NCI-H748 (cell line): Measurements from ENCODE around the gene GALNT1.
"Not testable (repeated sequence)": the region's sequence is repeated elsewhere in the genome, so short reads cannot be mapped to it uniquely, and the experiment has no call there.

ENCODE experiments used
- DNase-seq: peaks from one replicate; lab custom pipeline; 2025; ENCODE audit not compliant: unreplicated experiment; lab: John Stamatoyannopoulos, UW

The GALNT1 gene

DNA sequence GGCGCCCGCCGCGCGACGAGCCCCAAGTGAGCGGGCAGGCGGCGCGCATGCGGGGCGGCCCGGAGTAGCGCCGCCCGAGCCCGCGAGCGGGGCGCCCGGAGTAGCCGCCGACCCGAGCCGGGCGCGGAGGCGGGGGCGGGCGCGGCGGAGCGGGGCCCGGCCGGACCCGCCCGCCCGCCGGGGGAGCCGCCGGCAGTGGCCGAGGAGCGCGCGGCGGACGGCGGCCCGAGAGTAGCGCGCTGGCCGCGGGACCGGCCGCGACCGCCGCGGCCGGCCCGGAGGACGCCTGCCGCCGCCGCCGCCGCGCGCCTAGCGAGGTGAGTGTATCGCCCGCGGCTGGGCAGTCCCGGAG lies at the start of gene GALNT1:
Gene GALNT1 (plus strand): TSS at position 195 of the 352 bp plus-strand sequence. CDS start 72,923 bp downstream, outside the sequence.
- DNase-seq = peak; percentile 29

DNA sequence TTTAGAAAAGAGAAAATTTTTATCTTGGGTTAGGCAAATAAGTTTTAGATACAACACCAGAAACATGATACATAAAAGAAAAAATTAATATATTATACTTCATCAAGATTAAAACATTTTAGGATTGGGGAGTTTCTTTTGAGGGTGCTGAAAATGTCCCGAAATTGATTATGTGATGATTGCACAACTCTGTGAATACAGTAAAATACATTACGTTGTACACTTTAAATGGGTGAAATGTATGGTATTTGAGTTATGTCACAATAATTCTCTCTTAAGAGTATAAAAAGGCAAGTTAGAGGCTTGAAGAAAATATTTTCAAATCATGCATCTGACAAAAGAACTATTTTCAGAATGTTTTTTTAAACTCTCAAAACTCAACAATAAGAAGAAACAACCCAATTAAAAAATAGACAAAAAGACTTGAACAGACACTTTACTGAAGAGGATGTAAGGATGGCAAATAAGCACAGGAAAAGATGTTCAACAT lies 47.6 kb upstream of the GALNT1 start:
- no peak for DNase-seq

DNA sequence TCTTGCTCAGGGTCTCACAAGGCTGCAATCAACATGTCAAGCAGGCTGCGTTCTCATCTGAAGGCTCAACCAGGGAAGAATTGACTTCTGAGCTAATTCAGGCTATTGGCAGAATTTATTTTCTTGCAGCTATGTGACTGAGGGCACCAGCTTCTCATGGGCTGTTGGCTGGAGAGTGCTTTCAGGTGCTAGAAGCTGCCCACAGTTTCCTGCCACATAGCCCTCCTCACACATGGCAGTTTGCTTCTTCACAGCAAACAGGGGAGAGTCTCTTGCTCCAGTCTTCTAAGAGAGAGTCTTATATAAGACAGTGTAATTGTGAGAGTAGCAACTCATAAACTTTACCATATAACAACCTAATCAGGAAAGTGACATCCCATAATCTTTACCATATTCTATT lies 46.2 kb upstream of the GALNT1 start:
- no peak for DNase-seq

DNA sequence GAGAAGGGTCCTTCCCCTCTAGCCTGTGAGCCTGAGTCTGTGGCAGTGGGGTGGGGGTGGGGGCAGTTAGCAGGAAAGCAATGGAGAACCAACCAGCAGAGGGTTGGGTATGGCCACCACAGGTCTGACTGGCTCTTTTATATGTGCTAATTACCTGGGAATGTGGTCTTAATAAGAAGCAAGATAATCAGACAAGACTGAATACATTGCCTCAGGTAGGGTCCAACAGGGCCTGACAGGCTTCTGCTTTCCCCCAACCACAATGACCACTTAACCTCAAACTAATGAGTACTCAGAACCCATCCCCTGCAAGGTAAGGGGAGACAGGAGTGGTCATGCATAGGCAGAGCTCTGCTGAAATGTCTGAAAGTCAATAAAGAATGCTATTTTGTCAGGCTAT lies 39.2 kb upstream of the GALNT1 start:
- DNase-seq = no peak

DNA sequence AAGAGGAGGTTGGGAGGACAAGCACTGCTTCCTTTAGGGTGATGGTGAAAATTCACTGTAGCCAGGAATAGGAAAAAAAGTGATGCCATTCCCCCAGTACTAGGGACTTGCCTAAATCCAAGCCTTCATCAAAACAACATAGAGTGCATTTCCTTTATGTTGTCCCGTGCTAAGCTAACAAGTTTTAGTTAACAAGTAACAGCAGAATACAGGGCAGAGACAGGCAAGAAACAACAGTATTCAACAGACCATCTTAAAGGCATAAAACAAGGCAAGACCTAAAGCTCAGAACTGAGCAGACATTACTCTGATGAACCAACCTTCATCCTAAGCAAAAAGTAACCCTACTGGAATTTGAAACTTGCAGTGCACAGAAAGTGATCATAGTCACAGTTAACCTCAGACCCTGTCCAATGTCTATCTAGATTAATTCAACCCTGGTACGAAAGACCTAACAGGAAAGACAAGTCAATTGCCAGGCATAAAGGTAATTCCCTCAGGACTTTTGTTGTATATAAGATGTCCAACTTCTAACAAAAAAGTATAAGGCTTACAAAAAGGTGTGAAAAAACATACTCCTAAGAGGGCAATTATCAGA lies 34.4 kb upstream of the GALNT1 start:
- no peak for DNase-seq

DNA sequence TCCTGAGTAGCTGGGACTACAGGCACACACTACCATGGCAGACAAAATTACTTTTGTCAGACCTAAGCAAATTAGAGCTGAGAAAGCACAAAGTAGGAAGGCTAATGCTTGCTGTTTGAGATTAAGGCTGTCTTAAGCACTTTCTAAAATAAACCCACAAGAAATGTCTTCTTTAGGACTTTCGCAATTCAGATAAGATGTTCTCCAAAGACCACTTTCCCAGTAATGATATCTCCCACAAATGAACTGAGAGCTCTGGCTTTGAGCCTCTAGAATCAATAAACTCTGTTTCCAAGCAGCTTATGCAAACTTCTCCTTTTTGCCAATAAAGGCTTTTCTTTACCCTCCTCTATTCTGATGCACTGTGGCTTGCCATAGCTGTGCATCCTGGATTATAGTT lies 32.0 kb upstream of the GALNT1 start:
- DNase-seq = no peak

DNA sequence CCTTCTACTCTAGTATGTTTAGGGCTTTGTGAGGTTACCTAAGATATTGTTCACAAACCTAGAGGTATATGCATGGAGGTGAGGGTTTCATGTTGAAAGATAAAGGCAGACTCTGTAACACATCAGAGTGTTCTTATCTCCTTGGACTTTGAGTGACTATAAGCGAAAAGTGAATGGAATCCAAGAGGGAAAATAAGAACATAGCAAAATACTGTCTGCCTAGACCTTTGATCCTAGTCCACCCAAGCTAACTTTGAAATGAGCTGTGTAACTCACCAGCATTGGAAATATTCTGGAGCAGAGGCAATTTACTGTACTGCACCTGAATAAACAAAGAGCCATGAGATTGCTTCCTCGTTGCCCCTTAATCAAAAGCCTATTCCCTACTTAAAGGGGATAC lies 28.2 kb upstream of the GALNT1 start:
- peak; percentile 7 for DNase-seq

DNA sequence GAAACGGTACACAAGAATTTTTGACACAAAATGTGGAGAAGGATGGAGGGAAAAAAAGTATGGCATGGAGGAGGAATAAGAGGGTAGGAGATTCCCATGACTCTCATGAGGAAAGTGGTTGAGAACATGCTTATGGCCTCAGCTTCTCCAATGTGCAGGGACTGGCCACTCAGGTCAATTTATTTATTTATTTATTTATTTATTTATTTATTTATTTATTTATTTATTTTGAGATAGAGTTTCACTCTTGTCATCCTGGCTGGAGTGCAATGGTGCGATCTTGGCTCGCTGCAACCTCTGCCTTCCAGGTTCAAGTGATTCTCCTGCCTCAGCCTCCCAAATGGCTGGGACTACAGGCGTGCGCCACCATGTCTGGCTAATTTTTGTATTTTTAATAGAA lies 26.0 kb upstream of the GALNT1 start:
- not testable (repeated sequence) for DNase-seq

DNA sequence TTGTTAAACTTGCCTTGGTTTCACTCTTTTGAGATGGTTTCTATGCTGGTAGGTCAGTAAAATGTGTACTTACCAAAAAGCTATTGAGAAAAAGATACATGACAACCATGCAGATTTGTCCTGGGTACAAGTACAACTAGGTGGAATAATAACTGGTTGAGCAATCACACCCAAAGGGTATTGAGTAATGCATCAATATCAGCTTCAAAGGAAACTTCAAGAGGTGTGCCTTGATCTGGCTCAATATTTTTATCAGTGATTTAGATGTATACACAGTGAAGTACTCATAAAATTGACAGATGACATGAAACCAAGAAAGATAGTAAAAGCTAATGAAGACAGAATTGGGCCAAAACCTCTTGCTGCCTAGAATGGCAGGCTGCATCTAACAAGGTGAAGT lies 21.7 kb upstream of the GALNT1 start:
- DNase-seq = no peak

DNA sequence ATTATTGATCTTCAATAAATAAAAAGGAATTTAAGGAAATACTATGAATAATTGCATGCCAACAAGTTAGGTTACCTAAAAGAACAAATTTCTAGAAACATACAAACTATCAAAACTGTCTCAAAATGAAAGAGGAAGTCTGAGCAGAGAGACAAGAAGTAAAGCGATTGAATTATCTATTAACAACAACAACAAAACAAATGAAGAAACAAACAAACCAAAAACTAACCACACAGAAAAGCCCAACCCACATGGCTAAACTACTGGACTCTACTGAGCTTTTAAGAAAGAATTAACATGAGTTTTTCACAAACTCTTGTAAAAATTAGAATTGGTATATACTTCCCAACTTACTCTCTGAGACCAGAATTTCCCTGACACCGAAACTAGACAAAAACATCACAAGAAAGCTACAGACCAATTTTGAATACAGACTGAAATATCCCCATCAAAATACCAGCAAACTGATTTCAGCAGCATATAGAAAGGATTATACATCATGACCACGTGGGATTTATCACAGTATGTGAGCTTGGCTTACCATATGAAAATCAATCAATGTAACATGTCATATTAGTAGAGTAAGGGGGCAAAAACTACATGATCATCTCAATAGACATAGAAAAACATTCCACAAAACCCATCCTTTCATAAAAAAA lies 16.6 kb upstream of the GALNT1 start:
- no peak for DNase-seq

DNA sequence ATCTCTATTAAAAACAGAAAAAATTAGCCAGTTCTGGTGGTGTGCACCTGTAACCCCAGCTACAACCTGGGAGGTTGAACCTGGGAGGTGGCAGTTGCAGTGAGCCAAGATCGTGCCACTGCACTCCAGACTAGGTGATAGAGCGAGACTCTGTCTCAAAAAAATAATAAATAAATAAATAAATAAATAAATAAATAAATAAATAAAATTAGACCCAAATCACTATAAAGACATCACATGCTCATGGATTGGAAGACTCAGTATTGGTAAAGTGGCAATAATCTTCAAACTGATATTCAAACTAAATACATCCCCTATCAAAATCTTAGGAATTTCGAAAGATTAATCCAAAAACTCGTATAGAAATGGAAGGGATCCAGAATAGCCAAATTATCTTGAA lies 15.5 kb upstream of the GALNT1 start:
- no peak for DNase-seq

DNA sequence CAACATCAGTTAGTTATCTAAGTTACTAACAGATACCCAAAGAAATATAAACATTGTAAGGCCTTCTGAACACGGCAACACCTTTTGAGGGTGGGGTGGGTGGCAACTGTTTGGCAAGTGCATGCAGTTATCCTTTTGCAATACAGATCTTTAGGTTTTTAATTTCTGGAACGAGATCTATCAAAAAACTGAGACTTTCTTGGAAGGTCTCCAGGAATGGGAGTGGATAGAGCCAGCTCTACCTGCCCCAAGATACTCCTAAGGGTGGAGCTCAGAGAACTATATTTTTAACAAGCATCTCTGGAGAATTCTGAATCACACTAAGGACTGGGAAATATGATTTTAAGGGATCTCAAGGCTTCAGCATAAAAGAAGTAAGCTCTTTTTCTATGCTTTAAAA lies 11.4 kb upstream of the GALNT1 start:
- no peak for DNase-seq

DNA sequence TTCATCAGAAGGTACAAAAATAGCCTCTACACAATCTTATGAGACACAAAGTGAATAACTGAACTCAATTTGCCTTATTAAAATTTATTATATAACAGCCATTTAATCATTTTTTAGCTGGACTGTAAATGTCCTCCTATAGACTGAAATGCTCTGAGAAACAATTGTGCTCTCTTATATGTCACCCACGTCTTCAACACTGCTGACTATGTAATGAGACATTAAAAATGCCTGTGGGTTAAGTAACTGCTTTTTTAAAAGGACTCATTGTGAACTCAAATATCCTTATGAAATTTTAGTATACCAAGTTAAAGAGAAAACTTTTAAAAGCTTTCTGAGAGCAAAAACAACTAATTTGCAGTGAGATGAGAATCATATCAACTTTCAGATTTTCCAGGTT lies 10.4 kb upstream of the GALNT1 start:
- no peak for DNase-seq

DNA sequence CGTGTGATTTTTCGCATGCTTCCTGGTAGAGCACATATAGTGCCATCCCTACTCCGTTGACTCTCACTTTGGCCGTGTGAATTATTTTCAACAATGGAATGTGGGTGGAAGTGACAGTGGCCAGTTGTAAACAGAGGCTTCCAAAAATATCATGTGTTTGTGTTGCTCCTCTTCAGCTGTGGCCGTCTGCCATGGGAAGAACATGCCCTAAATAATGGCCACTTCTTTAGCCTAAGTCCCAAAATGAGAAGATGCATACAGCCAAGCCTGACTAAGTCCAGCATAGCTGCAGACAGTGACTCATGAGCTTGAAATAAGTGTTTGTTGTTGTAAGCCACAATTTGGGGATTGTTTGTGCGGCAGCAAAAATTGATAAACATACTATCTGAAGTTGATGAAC lies 8.9 kb upstream of the GALNT1 start:
- no peak for DNase-seq

DNA sequence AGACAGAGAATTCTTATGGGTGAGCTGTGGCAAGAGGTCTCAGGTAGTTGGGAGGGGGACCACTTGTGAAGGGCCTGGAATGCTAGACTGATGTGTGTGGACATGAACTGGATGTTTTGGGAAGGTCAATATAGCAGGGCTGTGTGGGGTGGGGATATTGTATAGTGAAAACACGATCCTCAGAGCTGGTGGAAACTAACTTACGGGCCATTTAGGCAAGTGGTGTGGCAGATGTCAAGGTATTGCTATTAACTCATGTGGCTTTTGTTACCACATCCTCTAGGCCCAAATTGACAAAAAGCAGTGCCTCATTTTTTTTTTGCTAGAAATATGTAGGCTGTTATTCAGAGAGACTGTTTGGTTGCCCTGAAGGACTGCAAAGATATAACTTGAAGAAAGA lies 8.0 kb upstream of the GALNT1 start:
- DNase-seq = no peak

DNA sequence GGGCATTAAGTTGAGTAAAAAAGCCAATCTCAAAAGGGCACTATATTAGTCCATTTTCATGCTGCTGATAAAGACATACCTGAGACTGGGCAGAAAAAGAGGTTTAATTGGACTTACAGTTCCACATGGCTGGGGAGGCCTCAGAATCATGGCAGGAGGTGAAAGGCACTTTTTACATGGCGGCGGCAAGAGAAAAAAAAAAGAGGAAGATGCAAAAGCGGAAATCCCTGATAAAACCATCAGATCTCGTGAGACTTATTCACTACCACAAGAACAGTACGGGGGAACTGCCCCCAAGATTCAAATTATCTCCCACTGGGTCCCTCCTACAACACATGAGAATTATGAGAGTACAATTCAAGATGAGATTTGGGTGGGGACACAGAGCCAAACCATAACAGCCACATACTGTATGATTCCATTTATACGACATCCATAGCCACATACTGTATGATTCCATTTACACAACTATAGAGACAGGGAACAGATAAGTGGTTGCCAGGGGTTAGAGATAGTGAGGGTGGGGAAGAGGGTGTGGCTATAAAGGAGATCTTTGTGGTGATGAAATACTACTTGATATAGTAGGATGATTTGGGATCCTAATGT lies 5.2 kb upstream of the GALNT1 start:
- DNase-seq = not testable (repeated sequence)

DNA sequence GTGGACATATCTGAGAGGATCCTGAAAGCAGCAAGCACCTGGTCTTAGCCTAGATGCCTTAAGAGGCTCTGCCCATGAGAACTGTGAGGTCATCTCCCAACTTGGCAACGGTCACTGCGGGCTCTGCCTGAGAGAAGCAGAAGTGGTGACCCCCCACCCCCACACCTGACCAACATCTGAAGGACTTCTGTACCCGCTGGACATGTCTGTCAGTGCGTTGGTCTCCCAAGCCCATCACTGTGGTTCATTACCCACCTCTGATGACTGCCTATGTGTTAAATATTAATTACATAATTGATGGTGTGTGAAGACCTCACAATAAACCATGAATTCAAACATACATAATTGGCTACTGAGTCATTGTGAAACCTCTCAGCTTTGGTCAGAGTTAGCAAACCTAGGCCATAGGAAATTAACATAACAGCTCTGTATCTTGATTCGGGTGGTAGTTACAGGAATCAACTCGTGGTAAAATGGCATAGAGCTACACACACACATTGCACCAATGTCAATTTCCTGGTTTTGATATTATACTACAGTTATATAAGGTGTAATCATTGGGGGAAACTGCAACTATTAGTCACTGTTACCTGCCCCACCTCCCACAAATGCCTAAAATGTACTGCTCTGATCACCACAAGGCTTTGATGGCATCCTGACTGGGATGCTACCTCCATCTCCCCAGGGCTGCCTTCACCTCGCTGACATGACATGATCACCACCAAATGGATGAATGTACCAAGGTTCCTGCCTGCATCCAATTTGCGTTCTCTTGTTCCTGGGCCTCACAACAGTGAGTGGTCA lies 4.3 kb upstream of the GALNT1 start:
- no peak for DNase-seq

DNA sequence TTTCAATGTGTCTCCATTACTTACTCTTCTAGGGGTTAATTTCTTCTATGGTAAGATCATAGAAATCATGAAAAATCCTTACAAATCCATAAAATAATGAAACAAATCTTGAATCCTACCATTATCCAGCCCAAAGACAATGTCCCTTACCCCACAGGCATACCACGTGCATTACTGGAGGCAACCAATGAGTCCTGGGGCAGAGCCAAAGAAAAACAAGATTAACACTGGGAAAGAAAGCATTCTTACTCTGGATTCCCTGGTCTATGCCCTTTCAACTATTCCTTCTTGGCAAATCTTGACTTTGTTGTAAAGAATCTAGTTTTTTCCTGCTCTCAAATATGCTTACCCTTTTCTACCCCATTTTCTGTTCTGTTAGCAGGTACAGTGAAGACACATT lies 3.1 kb upstream of the GALNT1 start:
- no peak for DNase-seq

DNA sequence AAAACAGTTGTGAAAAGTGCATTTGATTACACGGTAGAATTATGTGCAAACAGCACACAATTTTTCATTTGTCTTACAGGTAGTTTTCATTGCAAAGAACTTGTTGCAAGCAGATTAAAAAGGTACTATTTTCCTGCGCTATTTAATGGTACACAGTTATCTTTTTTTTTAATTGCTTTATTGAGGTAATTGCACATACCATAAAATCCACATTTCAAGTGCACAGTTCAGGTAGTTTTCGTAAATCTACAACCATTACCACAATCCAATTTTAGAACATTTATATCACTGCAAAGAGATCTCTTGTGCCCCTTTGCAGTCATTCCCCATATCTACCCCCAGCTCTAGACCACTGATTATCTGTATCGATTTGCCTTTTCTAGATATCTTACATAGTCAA lies 2.6 kb upstream of the GALNT1 start:
- DNase-seq = no peak

DNA sequence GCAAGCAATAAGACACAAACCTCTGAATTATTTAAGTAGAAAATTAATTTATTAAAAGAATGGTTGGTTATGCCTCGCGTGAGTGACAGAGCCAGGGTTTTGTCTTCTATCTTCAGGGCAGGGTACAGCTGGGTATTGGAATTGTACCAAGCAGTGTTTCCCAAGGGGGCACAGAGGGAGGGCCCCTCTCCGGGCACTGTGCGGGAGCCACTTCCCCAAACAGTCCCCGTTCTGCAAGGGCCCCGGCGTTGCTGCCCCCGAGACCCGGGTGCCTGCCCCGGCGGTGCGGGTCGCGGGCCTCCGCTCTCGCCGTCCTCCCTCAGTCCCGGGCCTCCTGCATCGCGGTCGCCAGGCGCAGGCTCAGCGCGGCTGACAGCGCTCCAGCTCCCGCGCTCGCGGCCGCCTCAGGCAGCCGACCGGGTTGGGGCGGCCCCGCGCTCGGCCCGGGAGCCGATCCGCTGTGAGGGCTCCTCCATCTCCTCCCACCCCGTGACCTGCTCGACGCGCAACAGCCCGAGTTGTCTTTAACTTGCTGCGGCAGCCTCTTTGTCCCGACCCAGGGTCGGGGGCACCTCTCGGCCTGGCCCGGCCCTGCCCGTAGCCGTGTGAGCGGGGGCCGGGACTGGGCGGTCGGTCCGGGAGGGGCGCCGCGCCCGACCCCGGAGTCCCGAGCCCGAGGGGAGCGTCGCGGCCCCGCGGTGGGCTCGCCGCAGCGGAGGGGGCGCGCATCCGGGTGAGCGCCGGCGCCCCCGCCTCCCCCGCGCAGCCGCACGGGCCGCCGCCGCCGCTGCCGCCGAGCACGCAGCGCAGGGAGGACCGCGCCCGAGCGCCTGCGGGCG lies 620 bp upstream of the GALNT1 start:
- DNase-seq = peak; percentile 77
